ENCODE results near the gene TMPRSS3.

Gene TMPRSS3

DNA sequence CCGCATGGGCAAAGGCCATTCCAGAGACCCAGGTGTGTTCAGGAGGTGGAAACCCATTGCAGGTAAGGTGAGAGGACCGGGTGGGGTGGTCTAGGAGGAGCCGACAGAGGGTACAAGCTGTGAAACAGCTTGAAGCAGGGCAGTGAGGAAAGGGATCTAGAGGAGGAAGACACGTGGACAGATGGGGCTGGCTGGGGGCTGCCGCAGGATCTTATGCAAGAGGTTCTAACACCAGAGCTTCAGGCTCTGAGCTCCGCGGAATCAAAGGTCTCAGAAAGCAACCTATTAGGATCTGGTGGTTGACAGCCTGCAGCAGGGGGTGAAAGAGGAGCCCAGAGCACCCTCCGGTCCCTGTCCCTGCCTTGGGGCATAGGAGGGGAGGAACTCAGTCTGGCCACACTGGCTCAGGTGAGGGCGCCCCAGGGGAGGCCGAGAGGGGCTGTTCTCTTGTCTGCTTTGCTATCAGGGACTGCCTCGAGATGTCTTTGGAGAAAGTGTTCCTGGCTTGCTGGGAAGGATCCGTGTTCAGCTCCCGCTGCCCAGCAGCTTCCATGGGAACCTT lies 31.5 kb downstream of the TMPRSS3 start:
- TF ChIP-seq ZFX (IDR thresholded peaks at IDR 0.05; ENCODE audit: borderline replicate concordance) = no peak
- TF ChIP-seq, protein P1, sequence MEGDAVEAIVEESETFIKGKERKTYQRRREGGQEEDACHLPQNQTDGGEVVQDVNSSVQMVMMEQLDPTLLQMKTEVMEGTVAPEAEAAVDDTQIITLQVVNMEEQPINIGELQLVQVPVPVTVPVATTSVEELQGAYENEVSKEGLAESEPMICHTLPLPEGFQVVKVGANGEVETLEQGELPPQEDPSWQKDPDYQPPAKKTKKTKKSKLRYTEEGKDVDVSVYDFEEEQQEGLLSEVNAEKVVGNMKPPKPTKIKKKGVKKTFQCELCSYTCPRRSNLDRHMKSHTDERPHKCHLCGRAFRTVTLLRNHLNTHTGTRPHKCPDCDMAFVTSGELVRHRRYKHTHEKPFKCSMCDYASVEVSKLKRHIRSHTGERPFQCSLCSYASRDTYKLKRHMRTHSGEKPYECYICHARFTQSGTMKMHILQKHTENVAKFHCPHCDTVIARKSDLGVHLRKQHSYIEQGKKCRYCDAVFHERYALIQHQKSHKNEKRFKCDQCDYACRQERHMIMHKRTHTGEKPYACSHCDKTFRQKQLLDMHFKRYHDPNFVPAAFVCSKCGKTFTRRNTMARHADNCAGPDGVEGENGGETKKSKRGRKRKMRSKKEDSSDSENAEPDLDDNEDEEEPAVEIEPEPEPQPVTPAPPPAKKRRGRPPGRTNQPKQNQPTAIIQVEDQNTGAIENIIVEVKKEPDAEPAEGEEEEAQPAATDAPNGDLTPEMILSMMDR (IDR thresholded peaks at IDR 0.05) = no peak

DNA sequence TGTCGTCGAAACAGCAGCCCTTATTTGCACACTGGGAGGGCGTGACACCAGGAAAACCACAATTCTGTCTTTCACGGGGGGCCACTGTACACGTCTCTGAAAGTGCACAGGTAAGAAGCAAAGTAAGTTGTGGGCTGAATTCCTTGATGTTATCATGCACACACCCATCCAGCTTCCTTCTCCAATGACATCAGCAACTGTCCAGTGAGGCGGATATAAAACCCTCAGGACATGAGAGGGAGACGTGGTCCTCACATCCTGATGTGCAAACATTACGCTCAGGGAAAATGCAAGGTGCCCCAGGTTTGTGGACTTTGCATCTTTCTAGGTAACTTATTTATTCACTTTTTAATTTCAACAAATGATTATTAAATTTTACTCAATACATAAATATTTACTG lies 32.5 kb downstream of the TMPRSS3 start:
- H3K27ac ChIP-seq = no peak overlapping the region
- TF ChIP-seq ZFX (IDR thresholded peaks at IDR 0.05; ENCODE audit: borderline replicate concordance) = no peak
- TF ChIP-seq, protein P1 (IDR thresholded peaks at IDR 0.05) = no peak

More for the DNA sequence above, 31.5 kb downstream of the TMPRSS3 start:
- no peak overlapping the region for H3K27ac ChIP-seq

DNA sequence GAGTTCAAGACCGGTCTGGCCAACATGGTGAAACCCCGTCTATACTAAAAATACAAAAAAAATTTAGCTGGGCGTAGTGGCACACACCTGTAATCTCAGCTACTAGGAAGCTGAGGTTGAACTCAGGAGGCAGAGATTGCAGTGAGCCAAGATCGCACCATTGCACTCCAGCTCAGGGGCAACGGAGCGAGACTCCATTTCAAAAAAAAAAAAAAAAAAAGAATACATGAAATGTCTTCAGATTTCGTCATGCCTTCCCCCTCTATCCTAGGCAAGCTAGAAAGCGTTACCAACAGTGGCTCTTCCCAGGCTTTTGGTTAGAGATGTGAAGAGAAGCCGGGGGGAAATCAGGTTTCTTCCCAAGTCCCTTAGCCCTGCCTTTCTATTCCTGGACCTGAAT lies 33.2 kb downstream of the TMPRSS3 start:
- H3K27ac ChIP-seq = no peak overlapping the region
- TF ChIP-seq, protein P1 (IDR thresholded peaks at IDR 0.05) = no peak
- no peak for TF ChIP-seq ZFX (IDR thresholded peaks at IDR 0.05; ENCODE audit: borderline replicate concordance)

DNA sequence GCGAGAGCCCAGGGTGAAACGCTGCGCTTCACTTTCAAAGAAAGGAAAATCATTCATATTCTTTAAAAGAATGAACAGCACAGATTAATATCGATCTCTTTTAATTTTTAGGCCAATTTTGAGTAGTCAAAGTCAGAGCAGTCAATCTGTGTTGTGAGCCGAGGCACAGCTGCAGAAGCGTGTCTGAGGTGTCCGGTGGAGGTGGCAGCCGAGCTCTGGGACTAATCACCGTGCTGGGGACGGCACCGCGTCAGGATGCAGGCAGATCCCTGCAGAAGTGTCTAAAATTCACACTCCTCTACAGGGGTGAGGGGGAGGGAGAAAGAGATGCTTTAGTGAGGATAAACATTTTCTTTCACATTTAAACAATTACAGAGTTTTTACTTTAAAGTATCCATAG lies 33.7 kb downstream of the TMPRSS3 start:
- no peak overlapping the region for H3K27ac ChIP-seq
- TF ChIP-seq, protein P1 (IDR thresholded peaks at IDR 0.05) = no peak
- TF ChIP-seq ZFX (IDR thresholded peaks at IDR 0.05; ENCODE audit: borderline replicate concordance) = no peak

DNA sequence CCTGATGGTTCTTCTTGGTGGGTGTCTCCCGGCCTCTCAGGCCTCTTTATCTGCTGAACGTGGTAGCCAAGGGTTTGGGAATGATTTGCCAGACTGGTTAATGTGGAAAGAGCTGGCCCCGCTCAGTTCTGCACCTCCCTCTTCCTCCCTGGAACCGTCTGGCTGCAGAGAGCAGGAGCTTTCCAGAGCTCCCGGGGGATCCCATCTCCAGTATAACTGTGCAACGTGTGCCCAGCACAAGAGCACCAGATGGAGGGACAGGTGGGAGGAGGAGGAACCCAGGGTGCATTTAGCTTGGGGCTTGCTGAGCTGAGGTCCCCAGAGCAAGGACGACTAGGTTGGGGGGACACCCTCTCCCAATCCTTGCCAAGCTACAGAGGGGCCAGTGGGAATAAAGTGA lies 34.6 kb downstream of the TMPRSS3 start:
- no peak overlapping the region for H3K27ac ChIP-seq
- TF ChIP-seq ZFX (IDR thresholded peaks at IDR 0.05; ENCODE audit: borderline replicate concordance) = no peak
- TF ChIP-seq, protein P1 (IDR thresholded peaks at IDR 0.05) = no peak

DNA sequence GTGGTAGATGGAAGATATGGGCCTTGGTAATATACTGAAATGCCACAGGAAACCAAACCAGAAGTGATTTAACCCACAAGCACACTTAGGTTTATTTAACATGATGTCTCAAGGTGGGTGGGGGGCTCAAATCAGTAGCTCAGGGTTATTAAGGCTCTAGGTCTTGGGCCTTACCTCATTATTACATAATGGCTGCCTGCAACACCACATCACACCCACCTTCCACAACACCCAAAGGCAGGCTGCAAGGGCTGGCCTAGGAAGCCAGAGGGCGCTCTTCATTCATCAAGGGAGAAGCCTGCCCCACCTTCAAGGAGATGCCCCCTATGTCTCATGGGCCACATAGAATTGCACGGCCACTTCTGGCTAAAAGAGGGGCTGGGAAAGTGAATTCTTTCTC lies 35.5 kb downstream of the TMPRSS3 start:
- no peak overlapping the region for H3K27ac ChIP-seq
- TF ChIP-seq, protein P1 (IDR thresholded peaks at IDR 0.05) = no peak
- no peak for TF ChIP-seq ZFX (IDR thresholded peaks at IDR 0.05; ENCODE audit: borderline replicate concordance)

DNA sequence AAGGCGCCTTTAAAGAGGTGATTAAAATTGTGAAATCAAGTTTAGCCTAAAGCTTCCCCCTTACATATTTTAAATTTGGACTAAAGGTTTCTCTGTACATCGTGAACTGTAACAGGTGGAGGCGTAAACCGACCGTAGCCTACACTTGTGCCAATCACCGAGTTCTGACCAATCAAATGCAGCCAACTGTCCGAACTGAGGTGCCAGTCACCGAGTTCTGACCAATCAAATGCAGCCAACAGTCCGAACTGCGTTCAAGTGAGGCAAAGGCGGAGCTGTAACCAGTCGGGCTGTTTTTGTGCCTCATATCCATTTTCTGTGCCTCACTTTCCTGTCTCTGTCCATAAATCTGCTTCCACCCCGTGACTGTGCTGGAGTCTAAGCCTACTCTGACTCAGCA lies 36.9 kb downstream of the TMPRSS3 start:
- TF ChIP-seq, protein P1 (IDR thresholded peaks at IDR 0.05) = no peak
- no peak for TF ChIP-seq ZFX (IDR thresholded peaks at IDR 0.05; ENCODE audit: borderline replicate concordance)
- no peak overlapping the region for H3K27ac ChIP-seq

Measured in 22Rv1 (cell line).